GM12878 (cell line): ENCODE data around the gene MEAF6. TPM values are rescaled to one million over a fixed set of nuclear protein-coding genes. Genes with fewer than 3 reads are reported as not detected.

Source experiments
- BACH1 ChIP-seq: fragments of 450-650 bp; IDR thresholded peaks from 2 replicates; pipeline ENCODE4 v1.6.1; 2017; ENCODE audit warnings: mild to moderate bottlenecking, borderline replicate concordance
- BMI1 ChIP-seq: fragments of 450-650 bp; IDR thresholded peaks from 2 replicates; pipeline ENCODE4 v1.6.1; 2016; ENCODE audit warnings: mild to moderate bottlenecking, moderate library complexity, borderline replicate concordance
- CBX3 ChIP-seq: fragments of 200-600 bp; sonication (generic); IDR thresholded peaks from 2 replicates; pipeline ENCODE4 v1.6.1; 2016; ENCODE audit warnings: low read depth, borderline replicate concordance
- CBX5 ChIP-seq: sonication (generic); IDR thresholded peaks from 2 replicates; pipeline ENCODE4 v1.6.1; 2016; ENCODE audit warnings: low read depth, moderate library complexity, mild to moderate bottlenecking, inconsistent platforms
- CREM ChIP-seq: IDR thresholded peaks from 2 replicates; pipeline ENCODE4 v1.6.1; 2014; ENCODE audit warnings: antibody characterized with exemption, low read depth
- GABPA ChIP-seq: IDR thresholded peaks from 2 replicates; pipeline ENCODE4 v1.6.1; 2014; ENCODE audit warnings: antibody characterized with exemption, low read depth, mild to moderate bottlenecking, inconsistent platforms
- HDAC2 ChIP-seq: fragments of 200-600 bp; sonication (generic); IDR thresholded peaks from 2 replicates; pipeline ENCODE4 v1.6.1; 2017
- NFIC ChIP-seq: IDR thresholded peaks from 2 replicates; pipeline ENCODE4 v1.6.1; 2012; ENCODE audit warnings: low read depth, mild to moderate bottlenecking, inconsistent platforms, low read length, moderate library complexity
- RB1 ChIP-seq: fragments of 450-650 bp; formaldehyde crosslinking; IDR thresholded peaks from 2 replicates; pipeline ENCODE4 v1.6.1; 2017; ENCODE audit warnings: mild to moderate bottlenecking, borderline replicate concordance
- RBBP5 ChIP-seq: fragments of 200-600 bp; sonication (generic); conservative IDR thresholded peaks from 2 replicates; pipeline ENCODE4 v1.6.1; 2016
- RELA ChIP-seq: fragments of 450-650 bp; IDR thresholded peaks from 2 replicates; pipeline ENCODE4 v1.8.0; 2014; ENCODE audit warnings: borderline replicate concordance; ENCODE audit not compliant: partially characterized antibody
- SMC3 ChIP-seq: IDR thresholded peaks from 2 replicates; pipeline ENCODE4 v1.6.1; 2011; ENCODE audit warnings: low read length, improper control_type of control experiment, borderline replicate concordance
- SUZ12 ChIP-seq: fragments of 200-600 bp; sonication (generic); IDR thresholded peaks from one replicate; pipeline ENCODE4 v1.6.1; 2018; ENCODE audit warnings: antibody characterized with exemption, mild to moderate bottlenecking; ENCODE audit not compliant: unreplicated experiment
- USF2 ChIP-seq: IDR thresholded peaks from 2 replicates; pipeline ENCODE4 v1.6.1; 2011; ENCODE audit warnings: low read depth, low read length, improper control_type of control experiment, borderline replicate concordance
- WRNIP1 ChIP-seq: IDR thresholded peaks from 2 replicates; pipeline ENCODE4 v1.6.1; 2011; ENCODE audit warnings: low read depth, low read length, improper control_type of control experiment, borderline replicate concordance
- ZBTB33 ChIP-seq: fragments of 450-650 bp; IDR thresholded peaks from 2 replicates; pipeline ENCODE4 v1.6.1; 2017; ENCODE audit warnings: mild to moderate bottlenecking
- ZNF207 ChIP-seq: fragments of 450-650 bp; IDR thresholded peaks from 2 replicates; pipeline ENCODE4 v1.6.1; 2014; ENCODE audit warnings: antibody characterized with exemption, mild to moderate bottlenecking, borderline replicate concordance
- ZNF622 ChIP-seq: fragments of 450-650 bp; IDR thresholded peaks from 2 replicates; pipeline ENCODE4 v1.6.1; 2017; ENCODE audit warnings: mild to moderate bottlenecking, inconsistent platforms
- polyA plus RNA-seq, 11 experiments: library from polyadenylated mRNA; depleted of rRNA in 4 of 11; unstranded in 6 of 11; stranded (reverse) in 5 of 11; fragments of >200 nt; fragmentation: Nextera tagmentation in 4 of 11; fragmentation: Illumina TruSeq in 1 of 11; extraction: Ambion mirVana in 4 of 11; extraction: Trizol in 1 of 11; gene quantifications; 1 replicate in 1 of 11; 2 replicates in 10 of 11; pipeline versions ENCODE4 v1.2.1 to v1.2.3, GENCODE V29; 2011 to 2016; ENCODE audit warnings: inconsistent platforms in 2 of 11, missing spikeins in 2 of 11, low read depth in 1 of 11
- total RNA-seq, 4 experiments: library from RNA; depleted of rRNA in 3 of 4; stranded (reverse); fragments of >200 nt in 3 of 4; fragmentation: Illumina TruSeq in 1 of 4; extraction: Trizol in 1 of 4; gene quantifications; 2 replicates each; pipeline versions ENCODE4 v1.2.1 to v1.2.3, GENCODE V29; 2013 to 2021
- TF ChIP-seq, protein P1 (sequence below): fragments of 450-650 bp; IDR thresholded peaks from 2 replicates; pipeline ENCODE4 v1.6.1; 2017; ENCODE audit warnings: mild to moderate bottlenecking, moderate library complexity
- TF ChIP-seq, protein P2 (sequence below): fragments of 450-650 bp; formaldehyde crosslinking; IDR thresholded peaks from 2 replicates; pipeline ENCODE4 v1.4.0; 2022; ENCODE audit warnings: mild to moderate bottlenecking, moderate library complexity

Gene MEAF6
- total and polyA plus RNA-seq, 10 of the 15 experiments (the other 5 are each of a cell fraction or from before 2014, with no cell fraction given), result 30.8 to 75.0 (median 58.1) TPM

- TF ChIP-seq, protein P1, sequence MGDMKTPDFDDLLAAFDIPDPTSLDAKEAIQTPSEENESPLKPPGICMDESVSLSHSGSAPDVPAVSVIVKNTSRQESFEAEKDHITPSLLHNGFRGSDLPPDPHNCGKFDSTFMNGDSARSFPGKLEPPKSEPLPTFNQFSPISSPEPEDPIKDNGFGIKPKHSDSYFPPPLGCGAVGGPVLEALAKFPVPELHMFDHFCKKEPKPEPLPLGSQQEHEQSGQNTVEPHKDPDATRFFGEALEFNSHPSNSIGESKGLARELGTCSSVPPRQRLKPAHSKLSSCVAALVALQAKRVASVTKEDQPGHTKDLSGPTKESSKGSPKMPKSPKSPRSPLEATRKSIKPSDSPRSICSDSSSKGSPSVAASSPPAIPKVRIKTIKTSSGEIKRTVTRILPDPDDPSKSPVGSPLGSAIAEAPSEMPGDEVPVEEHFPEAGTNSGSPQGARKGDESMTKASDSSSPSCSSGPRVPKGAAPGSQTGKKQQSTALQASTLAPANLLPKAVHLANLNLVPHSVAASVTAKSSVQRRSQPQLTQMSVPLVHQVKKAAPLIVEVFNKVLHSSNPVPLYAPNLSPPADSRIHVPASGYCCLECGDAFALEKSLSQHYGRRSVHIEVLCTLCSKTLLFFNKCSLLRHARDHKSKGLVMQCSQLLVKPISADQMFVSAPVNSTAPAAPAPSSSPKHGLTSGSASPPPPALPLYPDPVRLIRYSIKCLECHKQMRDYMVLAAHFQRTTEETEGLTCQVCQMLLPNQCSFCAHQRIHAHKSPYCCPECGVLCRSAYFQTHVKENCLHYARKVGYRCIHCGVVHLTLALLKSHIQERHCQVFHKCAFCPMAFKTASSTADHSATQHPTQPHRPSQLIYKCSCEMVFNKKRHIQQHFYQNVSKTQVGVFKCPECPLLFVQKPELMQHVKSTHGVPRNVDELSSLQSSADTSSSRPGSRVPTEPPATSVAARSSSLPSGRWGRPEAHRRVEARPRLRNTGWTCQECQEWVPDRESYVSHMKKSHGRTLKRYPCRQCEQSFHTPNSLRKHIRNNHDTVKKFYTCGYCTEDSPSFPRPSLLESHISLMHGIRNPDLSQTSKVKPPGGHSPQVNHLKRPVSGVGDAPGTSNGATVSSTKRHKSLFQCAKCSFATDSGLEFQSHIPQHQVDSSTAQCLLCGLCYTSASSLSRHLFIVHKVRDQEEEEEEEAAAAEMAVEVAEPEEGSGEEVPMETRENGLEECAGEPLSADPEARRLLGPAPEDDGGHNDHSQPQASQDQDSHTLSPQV, result peak; percentile 67; the same call in 1 of the 2 replicates
- peak; percentile 26 for TF ChIP-seq RELA
- TF ChIP-seq RBBP5, result no peak
- no peak for TF ChIP-seq WRNIP1
- no peak for TF ChIP-seq NFIC
- TF ChIP-seq CBX5, result 0 out of 2 replicates have a peak, but pooled peaks have one; percentile 26
- TF ChIP-seq ZBTB33, result no peak
- TF ChIP-seq ZNF622, result no peak
- peak; percentile 77; the same call in 1 of the 2 replicates for TF ChIP-seq RB1
- no peak; the same call in 1 of the 2 replicates for TF ChIP-seq CREM
- TF ChIP-seq, protein P2, sequence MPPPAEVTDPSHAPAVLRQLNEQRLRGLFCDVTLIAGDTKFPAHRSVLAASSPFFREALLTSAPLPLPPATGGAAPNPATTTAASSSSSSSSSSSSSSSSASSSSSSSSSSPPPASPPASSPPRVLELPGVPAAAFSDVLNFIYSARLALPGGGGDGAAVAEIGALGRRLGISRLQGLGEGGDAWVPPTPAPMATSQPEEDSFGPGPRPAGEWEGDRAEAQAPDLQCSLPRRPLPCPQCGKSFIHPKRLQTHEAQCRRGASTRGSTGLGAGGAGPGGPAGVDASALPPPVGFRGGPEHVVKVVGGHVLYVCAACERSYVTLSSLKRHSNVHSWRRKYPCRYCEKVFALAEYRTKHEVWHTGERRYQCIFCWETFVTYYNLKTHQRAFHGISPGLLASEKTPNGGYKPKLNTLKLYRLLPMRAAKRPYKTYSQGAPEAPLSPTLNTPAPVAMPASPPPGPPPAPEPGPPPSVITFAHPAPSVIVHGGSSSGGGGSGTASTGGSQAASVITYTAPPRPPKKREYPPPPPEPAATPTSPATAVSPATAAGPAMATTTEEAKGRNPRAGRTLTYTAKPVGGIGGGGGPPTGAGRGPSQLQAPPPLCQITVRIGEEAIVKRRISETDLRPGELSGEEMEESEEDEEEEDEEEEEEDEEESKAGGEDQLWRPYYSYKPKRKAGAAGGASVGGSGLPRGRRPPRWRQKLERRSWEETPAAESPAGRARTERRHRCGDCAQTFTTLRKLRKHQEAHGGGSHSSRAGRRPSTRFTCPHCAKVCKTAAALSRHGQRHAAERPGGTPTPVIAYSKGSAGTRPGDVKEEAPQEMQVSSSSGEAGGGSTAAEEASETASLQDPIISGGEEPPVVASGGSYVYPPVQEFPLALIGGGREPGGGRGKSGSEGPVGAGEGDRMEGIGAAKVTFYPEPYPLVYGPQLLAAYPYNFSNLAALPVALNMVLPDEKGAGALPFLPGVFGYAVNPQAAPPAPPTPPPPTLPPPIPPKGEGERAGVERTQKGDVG, result no peak
- no peak for TF ChIP-seq GABPA
- peak; percentile 90; the same call in 1 of the 2 replicates for TF ChIP-seq ZNF207
- no peak for TF ChIP-seq CBX3
- TF ChIP-seq SUZ12, result no peak
- TF ChIP-seq HDAC2, result no peak
- no peak for TF ChIP-seq USF2
- no peak for TF ChIP-seq SMC3
- TF ChIP-seq BMI1, result no peak
- peak; percentile 67 for TF ChIP-seq BACH1
Observed at GRCh38 chr1:37514350-37515184, at the start of gene MEAF6 (continued).
